Hindlimb muscle (tissue), 1 donor: ENCODE measurements around the gene DERL3. TPM values are rescaled to one million over a fixed set of nuclear protein-coding genes. Genes with fewer than 3 reads are reported as not detected.

Experiments used
- DNase-seq: peaks from one replicate; pipeline ENCODE4 v3.0.0-alpha.2; 2013
- polyA plus RNA-seq: library from polyadenylated mRNA; unstranded; fragments of 120-200 nt; gene quantifications from one replicate; pipeline ENCODE4 v1.2.1, GENCODE V29; 2013; ENCODE audit not compliant: insufficient read length

Gene DERL3
- polyA plus RNA-seq, 1 donor: 1.2 TPM

DNA sequence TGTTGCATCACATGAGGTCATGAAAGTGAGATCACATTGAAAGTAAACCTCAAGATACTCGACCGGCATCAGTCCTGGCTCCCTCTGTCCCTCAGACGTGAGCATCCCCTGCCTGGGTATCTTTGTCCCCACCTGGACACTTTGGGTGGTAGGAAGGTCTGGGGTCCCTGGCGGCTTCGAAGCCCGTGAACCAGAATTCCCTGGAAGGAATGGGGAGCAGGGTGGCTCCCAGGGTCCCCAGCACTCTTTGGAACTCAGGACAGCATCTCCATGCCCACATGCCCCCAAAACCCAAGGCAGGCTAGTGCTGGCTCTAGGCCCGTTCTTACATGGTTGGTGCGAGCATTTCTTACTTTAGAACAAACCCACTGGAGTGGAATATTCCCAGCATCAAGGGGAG, 7.5 kb downstream of the DERL3 start:
- DNase-seq: no peak

- peak; percentile 60 for DNase-seq
These were observed 8.9 kb downstream of the DERL3 start for GRCh38 chr22:23829845-23830372.

GRCh38 chr22:23828800-23829680, 9.8 kb downstream of the DERL3 start:
- no peak for DNase-seq

DNA sequence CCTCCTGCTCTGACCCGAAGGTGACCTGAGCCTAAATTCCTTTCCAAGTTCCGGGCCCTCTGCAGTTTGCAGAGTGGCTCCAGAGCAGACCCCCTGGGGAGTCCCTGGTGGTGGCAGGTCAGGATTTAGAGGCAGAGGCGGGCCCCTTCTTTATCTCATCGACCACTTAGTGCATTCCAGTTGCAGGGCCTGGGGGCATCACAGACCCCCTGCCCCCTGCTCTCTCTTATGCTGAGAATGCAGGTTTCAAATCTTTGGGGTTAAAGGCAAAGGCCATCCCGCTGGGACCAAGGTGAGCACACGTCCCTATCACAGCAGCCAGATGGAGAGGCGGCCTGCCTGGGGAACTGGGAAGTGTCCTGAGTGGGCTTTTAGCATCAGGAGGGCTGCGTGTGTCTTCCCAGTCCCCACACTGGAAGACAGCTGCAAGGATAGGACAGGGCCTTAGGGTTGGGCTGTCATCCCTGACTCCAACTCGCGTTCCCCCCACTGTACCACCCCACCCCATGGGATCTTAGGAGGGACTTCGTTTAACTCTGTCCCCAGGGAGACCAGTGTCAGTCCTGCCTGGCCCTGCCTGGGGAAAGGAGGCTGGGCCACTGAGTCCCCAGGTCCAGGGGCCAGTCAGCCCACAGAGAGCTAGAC, 11.3 kb downstream of the DERL3 start:
- no peak for DNase-seq

DNA sequence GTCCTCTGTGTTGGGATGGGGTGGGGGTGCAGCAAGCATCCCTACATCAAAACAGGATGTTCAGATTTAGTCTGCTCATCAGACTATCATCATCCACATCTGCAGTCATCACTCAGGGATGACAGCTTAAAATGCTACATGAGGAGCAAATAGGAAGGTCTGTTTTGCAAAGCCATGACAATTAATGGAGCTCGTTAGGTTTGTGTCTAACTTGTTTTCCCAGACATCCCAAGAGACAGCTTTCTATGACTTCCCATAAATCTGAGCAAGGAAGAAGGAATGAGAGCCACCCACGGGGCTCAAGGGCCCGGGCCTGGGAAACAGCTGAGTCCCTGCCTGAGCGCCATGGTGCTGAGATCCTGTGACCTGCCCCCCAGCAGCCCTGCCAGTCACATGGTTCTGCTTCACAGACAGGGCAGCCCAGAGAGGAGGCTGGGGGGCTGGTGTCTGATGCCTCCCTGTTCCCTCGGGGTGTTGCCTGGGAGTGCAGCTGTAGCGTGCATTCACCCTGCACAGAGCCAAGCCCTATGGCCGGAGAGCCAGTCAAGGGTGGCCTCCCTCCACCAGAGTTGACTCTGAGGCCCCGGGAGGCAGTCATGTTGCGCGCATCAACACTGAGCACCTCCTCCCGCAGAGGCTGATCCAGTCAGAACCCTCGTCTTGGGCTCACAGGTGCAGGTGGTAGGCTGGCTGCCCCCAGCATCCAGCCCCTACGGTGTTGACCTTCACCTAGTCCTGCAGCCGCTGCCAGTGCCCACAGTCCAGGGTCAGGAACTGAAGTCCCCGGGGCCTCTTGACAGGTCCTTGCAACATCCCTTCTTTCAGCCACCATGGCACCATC, 12.1 kb downstream of the DERL3 start:
- no peak for DNase-seq

GRCh38 chr22:23825246-23825905, 13.4 kb downstream of the DERL3 start:
- DNase-seq: no peak

DNA sequence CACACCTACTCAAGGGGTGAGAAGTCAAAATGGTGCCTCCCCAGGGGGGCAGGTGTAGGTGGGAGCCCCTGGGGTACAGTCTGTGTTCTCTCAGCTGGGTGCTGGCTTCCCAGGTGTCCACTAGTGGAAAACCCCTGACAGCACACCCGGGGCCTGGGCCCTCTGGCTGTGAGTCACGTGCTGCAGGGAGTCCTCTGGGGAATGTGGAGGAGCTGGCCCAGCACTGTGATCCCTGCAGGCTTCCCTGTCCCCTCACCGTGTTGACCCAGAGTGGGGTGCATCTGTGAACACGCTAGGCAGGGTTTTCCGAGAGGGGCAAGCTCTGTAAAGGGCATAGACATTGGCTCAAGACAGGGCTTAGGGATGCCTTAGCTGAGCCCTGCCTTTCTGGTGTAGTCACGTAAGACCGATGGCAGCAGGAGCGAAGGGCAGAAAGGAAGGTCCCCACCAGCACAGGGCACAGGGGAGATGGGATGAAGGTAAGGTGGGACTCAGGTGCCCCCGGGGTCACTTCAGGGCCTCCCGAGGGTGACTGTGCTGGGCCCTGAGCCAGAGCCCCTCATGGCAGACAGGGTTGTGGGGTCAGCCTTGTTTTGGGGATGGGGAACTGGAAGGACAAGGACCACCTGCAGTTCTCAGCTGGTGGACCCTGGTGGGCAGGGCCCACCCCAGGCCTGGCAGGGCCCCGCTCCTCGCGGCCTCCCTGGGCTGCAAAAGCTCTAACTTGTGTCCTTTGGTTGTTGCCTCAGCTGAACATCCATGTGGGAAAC, 14.1 kb downstream of the DERL3 start:
- no peak for DNase-seq

GRCh38 chr22:23823331-23823791, 15.4 kb downstream of the DERL3 start:
- no peak for DNase-seq

DNA sequence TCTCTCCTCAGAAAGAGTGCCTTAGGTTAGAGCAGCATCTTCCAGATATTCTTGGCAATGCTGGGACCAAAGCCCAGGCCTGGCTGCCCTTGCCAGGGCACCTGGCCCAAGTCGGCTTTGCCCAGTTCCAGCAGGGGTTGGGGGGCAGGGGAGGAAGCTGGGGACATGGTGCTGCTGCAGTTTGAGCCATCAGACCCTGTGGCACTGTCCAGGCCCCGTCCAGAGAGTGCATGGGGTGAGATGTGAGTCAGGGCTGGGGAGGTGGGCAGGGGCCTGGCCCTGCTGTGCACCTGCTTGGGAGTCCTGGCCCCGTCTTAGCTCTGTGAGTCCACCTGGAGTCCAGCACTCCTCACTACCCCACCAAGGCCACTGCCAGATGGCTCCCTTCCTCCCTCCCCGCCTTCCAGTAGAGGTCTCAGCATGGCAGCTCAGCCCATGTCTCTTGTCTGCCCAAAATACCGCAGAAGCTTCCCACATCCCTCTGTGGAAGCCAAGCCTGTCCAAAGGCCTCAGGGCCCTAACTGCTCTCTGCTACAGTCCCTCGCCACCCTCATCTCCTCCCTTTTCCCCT, 16.6 kb downstream of the DERL3 start:
- no peak for DNase-seq

- DNase-seq: no peak
These were observed 18.0 kb downstream of the DERL3 start for GRCh38 chr22:23820748-23821211.

- DNase-seq: no peak
These were observed 20.3 kb downstream of the DERL3 start for GRCh38 chr22:23818541-23818940.

DNA sequence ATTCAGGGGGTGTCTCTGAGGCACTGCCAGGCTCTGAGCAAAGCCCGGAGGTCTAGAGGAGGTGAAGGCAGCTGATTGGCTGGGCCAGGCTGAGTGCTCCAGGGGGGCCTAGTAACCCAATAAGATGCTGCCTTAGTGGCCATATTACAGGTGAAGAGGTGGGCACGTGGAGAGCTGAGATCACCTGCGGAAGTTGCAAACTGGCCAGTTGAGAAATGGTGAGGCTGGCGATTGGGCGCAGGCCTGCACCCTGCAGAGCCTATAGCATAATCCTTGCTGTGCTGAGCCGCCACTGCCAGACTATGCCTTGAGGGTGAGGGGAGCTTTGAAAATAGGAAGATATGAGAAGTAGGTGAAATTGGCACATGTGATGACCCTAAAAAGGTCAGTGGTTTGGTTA, 21.7 kb downstream of the DERL3 start:
- no peak for DNase-seq

- DNase-seq: no peak
These were observed 22.4 kb downstream of the DERL3 start for GRCh38 chr22:23816156-23816976.

DNA sequence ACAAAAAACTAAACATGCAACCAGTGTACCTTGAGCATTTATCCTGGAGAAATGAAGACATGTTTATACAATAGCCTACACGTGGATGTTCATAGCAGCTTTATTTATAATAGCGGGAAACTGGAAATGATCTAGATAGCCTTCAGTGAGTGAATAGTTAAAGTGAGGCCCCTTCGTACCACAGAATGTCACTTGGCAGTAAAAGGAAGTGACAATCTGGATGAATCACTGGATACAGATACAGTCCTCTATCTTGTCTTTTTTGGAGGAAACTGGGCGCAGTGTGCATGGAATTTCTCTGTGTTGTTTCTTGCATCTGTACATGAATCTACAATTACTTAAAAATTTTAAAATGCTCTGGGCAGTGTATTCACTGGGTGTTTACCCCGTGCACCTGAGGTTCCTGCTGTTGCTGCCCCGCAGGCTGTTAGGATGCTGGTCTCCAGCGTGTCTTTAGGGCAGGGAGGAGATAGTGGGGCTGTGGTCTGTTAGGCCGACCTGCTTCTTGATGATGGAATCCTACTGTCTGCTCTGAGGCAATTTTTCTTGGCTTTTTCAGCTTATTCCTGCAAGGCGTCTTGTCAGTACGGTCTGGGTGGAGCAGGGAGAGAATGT, 23.2 kb downstream of the DERL3 start:
- DNase-seq: no peak

DNA sequence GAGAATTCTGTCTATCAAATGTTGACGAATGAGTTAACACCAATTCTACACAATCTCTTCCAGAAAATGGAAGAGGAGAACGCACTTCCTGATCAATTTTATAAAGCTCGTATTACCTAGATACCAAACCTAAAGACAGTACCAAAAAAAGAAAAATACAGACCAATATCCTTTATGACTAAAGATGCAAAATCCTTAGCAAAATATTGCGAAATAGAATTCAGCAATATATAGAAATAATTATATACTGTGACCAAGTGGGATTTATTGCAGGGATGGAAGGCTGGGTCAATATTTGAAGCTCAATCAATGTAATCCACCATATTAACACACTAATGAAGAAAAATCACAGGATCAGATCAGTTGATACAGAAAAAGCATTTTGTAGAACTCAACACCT, 26.4 kb downstream of the DERL3 start:
- DNase-seq: no peak

DNA sequence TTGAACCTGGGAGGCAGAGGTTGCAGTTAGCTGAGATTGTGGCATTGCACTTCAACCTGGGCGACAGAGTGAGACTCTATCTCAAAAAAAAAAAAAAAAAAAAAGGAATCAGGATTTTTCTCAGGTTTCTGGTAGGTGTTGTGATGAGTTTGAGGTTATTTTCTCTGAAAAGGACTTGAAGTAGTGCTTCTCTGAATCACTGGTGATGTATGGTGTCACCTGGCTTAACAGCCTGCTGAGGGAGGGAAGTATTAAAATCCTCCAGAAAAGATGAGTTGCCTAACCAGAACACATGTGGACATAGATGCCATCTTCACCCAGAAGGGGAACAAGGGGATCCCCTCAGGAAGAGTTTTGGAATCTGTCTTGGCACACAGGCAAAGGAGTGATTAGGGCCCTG, 32.0 kb downstream of the DERL3 start:
- DNase-seq: no peak

- no peak for DNase-seq
These were observed 34.0 kb downstream of the DERL3 start for GRCh38 chr22:23804781-23805291.

GRCh38 chr22:23803001-23803819, 35.6 kb downstream of the DERL3 start:
- no peak for DNase-seq
